ENCODE data around the gene RETSAT.
"Not testable (repeated sequence)": the region's sequence is repeated elsewhere in the genome, so short reads cannot be mapped to it uniquely, and the experiment has no call there.

The RETSAT gene

DNA sequence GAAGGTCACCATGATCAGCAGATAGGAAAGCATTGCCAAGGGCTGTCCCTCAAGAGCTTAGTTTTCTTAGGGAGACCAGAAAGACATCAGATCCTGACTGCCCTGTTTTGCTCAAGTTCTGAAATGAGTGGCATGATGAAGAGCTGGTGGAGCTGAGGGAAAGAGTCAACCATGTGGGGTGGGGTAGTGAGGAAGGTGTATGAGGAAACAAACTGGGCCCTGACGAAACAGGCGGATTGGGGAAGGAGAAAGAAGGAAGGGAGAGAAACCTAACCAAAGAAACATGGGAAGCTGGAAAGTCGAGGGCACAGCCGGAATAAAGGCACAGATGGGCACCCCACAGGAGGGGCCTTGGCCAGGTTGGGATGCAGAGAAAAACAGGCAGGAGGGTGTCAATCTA lies 34.5 kb downstream of the RETSAT start:
- TF ChIP-seq, protein P1, sequence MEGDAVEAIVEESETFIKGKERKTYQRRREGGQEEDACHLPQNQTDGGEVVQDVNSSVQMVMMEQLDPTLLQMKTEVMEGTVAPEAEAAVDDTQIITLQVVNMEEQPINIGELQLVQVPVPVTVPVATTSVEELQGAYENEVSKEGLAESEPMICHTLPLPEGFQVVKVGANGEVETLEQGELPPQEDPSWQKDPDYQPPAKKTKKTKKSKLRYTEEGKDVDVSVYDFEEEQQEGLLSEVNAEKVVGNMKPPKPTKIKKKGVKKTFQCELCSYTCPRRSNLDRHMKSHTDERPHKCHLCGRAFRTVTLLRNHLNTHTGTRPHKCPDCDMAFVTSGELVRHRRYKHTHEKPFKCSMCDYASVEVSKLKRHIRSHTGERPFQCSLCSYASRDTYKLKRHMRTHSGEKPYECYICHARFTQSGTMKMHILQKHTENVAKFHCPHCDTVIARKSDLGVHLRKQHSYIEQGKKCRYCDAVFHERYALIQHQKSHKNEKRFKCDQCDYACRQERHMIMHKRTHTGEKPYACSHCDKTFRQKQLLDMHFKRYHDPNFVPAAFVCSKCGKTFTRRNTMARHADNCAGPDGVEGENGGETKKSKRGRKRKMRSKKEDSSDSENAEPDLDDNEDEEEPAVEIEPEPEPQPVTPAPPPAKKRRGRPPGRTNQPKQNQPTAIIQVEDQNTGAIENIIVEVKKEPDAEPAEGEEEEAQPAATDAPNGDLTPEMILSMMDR (IDR thresholded peaks at IDR 0.05) = no peak
- TF ChIP-seq ZFX (IDR thresholded peaks at IDR 0.05; ENCODE audit: borderline replicate concordance) = no peak
- H3K27ac ChIP-seq = no peak overlapping the region

DNA sequence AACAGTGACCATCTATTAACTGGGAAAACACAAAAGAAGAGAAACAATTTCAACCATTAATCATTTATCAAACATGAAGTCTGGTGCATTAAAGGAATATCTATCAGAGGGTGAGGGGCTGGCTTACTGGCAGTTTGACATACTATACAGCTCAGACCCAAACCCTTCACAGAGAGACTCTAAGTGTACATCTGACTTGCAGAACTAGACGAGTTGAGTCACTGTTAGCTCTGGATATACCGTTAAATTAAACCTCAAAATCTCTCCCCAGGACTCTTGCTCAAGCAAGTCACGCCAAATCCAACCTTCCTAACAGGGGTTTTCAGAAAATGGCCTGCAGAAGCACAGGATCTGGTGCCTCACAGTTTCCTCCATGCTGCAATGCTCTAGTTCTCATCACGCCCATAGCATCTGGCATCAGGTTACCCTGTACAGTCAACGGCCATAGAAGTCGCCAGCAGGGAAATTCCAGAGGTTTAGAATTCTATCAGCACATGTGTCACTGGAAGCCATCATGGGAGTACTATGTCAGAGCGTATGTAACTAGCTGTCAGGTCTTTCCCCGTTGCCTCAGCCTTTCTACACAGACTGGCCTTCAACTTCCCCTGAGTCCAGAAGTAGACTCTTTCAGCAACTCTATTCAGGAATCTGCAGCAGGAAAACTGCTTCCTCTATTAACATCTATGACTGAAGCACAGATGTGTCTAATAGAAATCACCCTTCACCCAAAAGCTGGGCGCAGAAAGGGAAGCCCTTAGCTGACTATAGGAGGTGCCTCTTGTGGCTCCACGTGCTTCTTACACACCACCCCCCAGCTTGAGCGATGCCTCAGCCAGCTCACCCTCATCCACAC lies 35.9 kb downstream of the RETSAT start:
- H3K27ac ChIP-seq = no peak overlapping the region
- TF ChIP-seq ZFX (IDR thresholded peaks at IDR 0.05; ENCODE audit: borderline replicate concordance) = no peak
- TF ChIP-seq, protein P1 (IDR thresholded peaks at IDR 0.05) = no peak

DNA sequence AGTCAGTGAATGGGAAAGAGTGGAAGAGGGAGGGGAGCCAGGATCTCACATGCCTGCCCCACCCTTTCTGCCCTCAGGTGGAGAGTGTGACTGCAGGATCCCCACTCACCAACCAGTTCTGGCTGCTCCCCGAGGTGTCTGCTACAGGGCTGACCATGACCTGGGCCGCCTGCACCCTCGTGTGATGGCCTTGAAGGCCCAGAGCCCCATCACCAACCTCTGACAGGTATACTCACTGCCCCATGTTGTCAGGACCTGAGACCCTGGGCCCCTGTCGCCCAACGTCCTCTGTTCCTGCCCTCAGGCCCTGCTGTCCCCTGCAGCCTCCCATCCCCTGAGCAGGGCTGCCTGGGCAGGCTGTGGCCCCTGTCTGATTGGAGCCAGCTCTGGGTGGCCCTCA lies 38.4 kb downstream of the RETSAT start:
- not testable (repeated sequence) for H3K27ac ChIP-seq

DNA sequence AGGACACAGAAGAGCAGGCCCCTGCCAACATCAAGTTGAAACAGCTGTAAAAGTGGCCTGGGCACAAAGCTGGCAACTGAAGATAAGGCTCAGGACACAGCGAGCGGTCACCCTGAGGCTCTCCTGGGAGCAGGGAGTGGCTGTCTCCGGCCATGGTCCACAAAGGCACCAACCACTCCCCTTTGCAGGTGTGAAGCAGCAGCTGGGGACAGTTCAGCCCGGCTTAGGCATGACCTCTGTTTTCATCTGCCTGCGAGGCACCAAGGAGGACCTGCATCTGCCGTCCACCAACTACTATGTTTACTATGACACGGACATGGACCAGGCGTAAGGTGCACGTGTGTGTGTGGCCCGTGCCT lies 39.5 kb downstream of the RETSAT start:
- TF ChIP-seq ZFX (IDR thresholded peaks at IDR 0.05; ENCODE audit: borderline replicate concordance) = no peak
- TF ChIP-seq, protein P1 (IDR thresholded peaks at IDR 0.05) = no peak
- H3K27ac ChIP-seq = no peak overlapping the region

DNA sequence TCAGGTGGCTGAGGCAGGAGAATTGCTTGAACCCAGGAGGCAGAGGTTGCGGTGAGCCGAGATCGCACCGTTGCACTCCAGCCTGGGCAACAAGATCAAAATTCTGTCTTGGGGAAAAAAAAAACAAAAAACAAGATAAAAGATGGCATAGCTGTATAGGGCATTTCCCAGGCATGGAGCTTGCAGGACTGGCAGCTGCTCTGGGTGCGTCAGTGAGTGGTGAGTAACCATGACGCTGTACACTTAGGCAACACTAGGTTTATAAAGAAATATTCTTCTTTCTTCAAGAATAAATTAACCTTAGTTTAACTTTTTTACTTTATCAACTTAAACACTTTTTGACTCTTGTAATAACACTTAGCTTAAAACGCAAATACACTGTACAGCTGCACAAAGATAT lies 41.9 kb downstream of the RETSAT start:
- no peak overlapping the region for H3K27ac ChIP-seq
- no peak for TF ChIP-seq ZFX (IDR thresholded peaks at IDR 0.05; ENCODE audit: borderline replicate concordance)
- TF ChIP-seq, protein P1 (IDR thresholded peaks at IDR 0.05) = no peak

DNA sequence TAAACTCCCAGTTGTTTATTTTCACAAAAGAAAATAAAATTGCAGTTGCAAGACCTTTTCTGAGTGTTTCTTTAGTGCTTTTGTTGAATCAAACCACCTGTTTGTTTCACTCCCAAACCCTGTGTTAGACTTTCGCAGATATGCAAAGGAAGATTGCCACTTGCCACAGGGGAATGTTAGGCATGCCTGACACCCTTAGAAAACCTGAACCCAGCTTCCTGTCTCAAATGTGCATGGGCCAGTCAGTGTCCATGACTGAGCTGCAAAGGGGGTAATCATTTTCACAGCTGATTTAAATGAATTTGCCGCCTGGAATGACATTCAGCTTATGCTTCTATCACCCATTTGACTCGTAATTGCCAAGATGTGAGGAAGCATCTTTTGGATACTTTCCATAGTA lies 44.0 kb downstream of the RETSAT start:
- TF ChIP-seq, protein P1 (IDR thresholded peaks at IDR 0.05) = no peak
- no peak for TF ChIP-seq ZFX (IDR thresholded peaks at IDR 0.05; ENCODE audit: borderline replicate concordance)

DNA sequence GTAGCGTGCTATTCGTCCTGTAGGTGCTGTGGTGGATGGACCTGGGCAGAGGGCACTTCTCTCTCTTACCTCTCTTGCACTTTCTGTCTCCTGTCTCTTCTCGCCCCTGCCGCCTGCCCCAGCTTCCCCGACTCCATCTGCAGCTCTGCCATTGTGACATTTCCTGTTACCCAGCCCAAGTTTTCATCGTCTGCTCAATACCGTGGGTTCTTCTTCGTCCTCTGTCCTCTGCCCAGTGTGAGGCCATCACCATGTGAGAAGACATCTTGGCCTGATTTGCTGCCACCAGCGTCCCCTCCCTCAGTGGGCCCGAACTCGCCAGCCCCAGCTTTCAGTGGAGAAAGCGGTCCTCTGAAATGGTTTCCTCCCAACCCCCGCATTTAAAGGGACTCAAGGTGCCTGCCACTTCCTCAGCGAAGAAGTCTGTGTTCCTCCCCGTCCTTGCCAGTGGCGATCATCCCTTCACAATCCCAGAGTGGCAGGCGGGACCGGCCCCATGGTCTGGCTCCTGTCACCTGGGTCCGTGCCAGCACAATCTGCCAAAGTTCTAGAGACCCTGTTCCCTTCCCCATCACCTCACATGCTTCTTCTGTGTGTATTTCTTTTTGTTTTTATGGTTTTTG lies 44.5 kb downstream of the RETSAT start:
- H3K27ac ChIP-seq = no peak overlapping the region
- no peak for TF ChIP-seq ZFX (IDR thresholded peaks at IDR 0.05; ENCODE audit: borderline replicate concordance)
- TF ChIP-seq, protein P1 (IDR thresholded peaks at IDR 0.05) = no peak

More for the DNA sequence above, 44.0 kb downstream of the RETSAT start:
- no peak overlapping the region for H3K27ac ChIP-seq
